Fibroblast of lung (primary cell): Measurements from ENCODE around the gene PTPN22. TPM values are rescaled to one million over a fixed set of nuclear protein-coding genes. Genes with fewer than 3 reads are reported as not detected.

Experiments
- DNase-seq, 2 donors: peaks; one replicate each; pipeline versions ENCODE4 v3.0.0 to v3.0.0-alpha.2; 2010; ENCODE audit warnings: low read depth in 2 of 2
- H2AFZ ChIP-seq: 2 replicates; pipeline ENCODE4 v1.5.1; 2012; ENCODE audit warnings: low read length, control low read depth, inconsistent platforms
- H3K27ac ChIP-seq: 2 replicates; pipeline ENCODE4 v1.5.1; 2011; ENCODE audit warnings: low read length, control low read depth; ENCODE audit not compliant: insufficient read depth
- H3K27me3 ChIP-seq: 2 replicates; pipeline ENCODE4 v1.5.1; 2011; ENCODE audit warnings: mild to moderate bottlenecking, low read length; ENCODE audit not compliant: control insufficient read depth, insufficient read depth
- H3K36me3 ChIP-seq: 2 replicates; pipeline ENCODE4 v1.5.1; 2011; ENCODE audit warnings: low read length; ENCODE audit not compliant: control insufficient read depth, insufficient read depth
- H3K4me1 ChIP-seq: 2 replicates; pipeline ENCODE4 v1.5.1; 2011; ENCODE audit warnings: low read length; ENCODE audit not compliant: control insufficient read depth, insufficient read depth; ENCODE audit errors: extremely low read depth
- H3K4me2 ChIP-seq: 2 replicates; pipeline ENCODE4 v1.5.1; 2011; ENCODE audit warnings: low read length, control low read depth; ENCODE audit not compliant: insufficient read depth; ENCODE audit errors: extremely low read depth
- H3K4me3 ChIP-seq, 4 experiments: fragments of 200-600 bp in 1 of 4; sonication (generic) in 1 of 4; replicated peaks in 1 of 4; 2 replicates each; pipeline ENCODE4 v1.5.1; 2011 to 2016; ENCODE audit warnings: low read length in 4 of 4, low read depth in 3 of 4, mild to moderate bottlenecking in 3 of 4, control low read depth in 2 of 4, inconsistent platforms in 1 of 4, mixed read lengths in 1 of 4; ENCODE audit not compliant: insufficient read depth in 1 of 4; ENCODE audit errors: control extremely low read depth in 1 of 4
- H3K79me2 ChIP-seq: 2 replicates; pipeline ENCODE4 v1.5.1; 2012; ENCODE audit warnings: mild to moderate bottlenecking, low read length, inconsistent platforms; ENCODE audit not compliant: control insufficient read depth, insufficient read depth
- H3K9ac ChIP-seq: 2 replicates; pipeline ENCODE4 v1.5.1; 2011; ENCODE audit warnings: mild to moderate bottlenecking, low read length, control low read depth; ENCODE audit not compliant: insufficient read depth
- H3K9me3 ChIP-seq: 2 replicates; pipeline ENCODE4 v1.5.1; 2012; ENCODE audit warnings: low read depth, low read length; ENCODE audit not compliant: control insufficient read depth, insufficient read depth
- H4K20me1 ChIP-seq: 2 replicates; pipeline ENCODE4 v1.5.1; 2011; ENCODE audit warnings: low read length; ENCODE audit not compliant: control insufficient read depth, insufficient read depth; ENCODE audit errors: extremely low read depth
- CTCF ChIP-seq, 2 donors: IDR thresholded peaks in 1 of 2; conservative IDR thresholded peaks in 1 of 2; 1 replicate in 1 of 2; 2 replicates in 1 of 2; pipeline ENCODE4 v1.5.1; 2011 to 2012; ENCODE audit warnings: low read length in 2 of 2, control low read depth in 1 of 2, inconsistent platforms in 1 of 2, low read depth in 1 of 2, mild to moderate bottlenecking in 1 of 2
- EZH2 ChIP-seq: IDR thresholded peaks from 2 replicates; pipeline ENCODE4 v1.5.1; 2012; ENCODE audit warnings: low read length, control low read depth, mild to moderate bottlenecking; ENCODE audit errors: missing control alignments
- polyA plus RNA-seq, 2 donors: library from polyadenylated mRNA; depleted of rRNA in 1 of 2; stranded (reverse) in 1 of 2; unstranded in 1 of 2; fragments of >200 nt; gene quantifications; 2 replicates each; pipeline ENCODE4 v1.2.1, GENCODE V29; 2011 to 2012; ENCODE audit warnings: missing spikeins in 1 of 2
- total RNA-seq: library from RNA; depleted of rRNA; stranded (reverse); fragments of >200 nt; gene quantifications from 2 replicates; pipeline ENCODE4 v1.2.1, GENCODE V29; 2014

PTPN22 gene
- total and polyA plus RNA-seq, 2 donors (not counting 1 experiment from before 2014, with no cell fraction given), result 0.10 to 0.33 TPM

- Histone ChIP-seq H3K79me2 (no peaks in the 10 kb centered on the region), H3K36me3 (no peaks in the 10 kb centered on the region), H3K27me3 (no peaks in the 10 kb centered on the region), H4K20me1 (no peaks in the 10 kb centered on the region), H3K9me3 (no peaks in the 10 kb centered on the region), H3K4me1 (no peaks in the 10 kb centered on the region), H3K4me2 (no peak overlapping the region), H3K9ac (no peak overlapping the region), H2AFZ (no peak overlapping the region), H3K27ac (no peak overlapping the region), H3K4me3 (no peak overlapping the region)
- DNase-seq, result no peak
- TF ChIP-seq CTCF (conservative IDR thresholded peaks at IDR 0.05 in 1 of 2, IDR thresholded peaks at IDR 0.05 in 1 of 2; ENCODE audit: low read depth in 1 of 2, low read length in 2 of 2), result no peak
- TF ChIP-seq EZH2, result no peak
Measured at GRCh38 chr1:113850127-113850796, 21.2 kb downstream of the PTPN22 start.

GRCh38 chr1:113849072-113849471, 22.4 kb downstream of the PTPN22 start:
- Histone ChIP-seq H4K20me1 (no peaks in the 10 kb centered on the region), H3K36me3 (no peaks in the 10 kb centered on the region), H3K9me3 (no peaks in the 10 kb centered on the region), H3K4me1 (no peaks in the 10 kb centered on the region), H3K4me2 (no peak overlapping the region), H3K79me2 (no peaks in the 10 kb centered on the region), H2AFZ (no peak overlapping the region), H3K9ac (no peak overlapping the region), H3K27me3 (no peaks in the 10 kb centered on the region), H3K4me3 (no peak overlapping the region), H3K27ac (no peak overlapping the region)
- TF ChIP-seq CTCF (conservative IDR thresholded peaks at IDR 0.05 in 1 of 2, IDR thresholded peaks at IDR 0.05 in 1 of 2; ENCODE audit: low read depth in 1 of 2, low read length in 2 of 2), result no peak
- no peak for TF ChIP-seq EZH2
- no peak for DNase-seq

- no peak for TF ChIP-seq EZH2
- no peak for TF ChIP-seq CTCF (conservative IDR thresholded peaks at IDR 0.05 in 1 of 2, IDR thresholded peaks at IDR 0.05 in 1 of 2; ENCODE audit: low read depth in 1 of 2, low read length in 2 of 2)
- no peak overlapping the region for H3K9ac ChIP-seq
- H3K4me2 ChIP-seq, result no peak overlapping the region
- H4K20me1 ChIP-seq, result no peaks in the 10 kb centered on the region
- no peaks in the 10 kb centered on the region for H3K36me3 ChIP-seq
- no peaks in the 10 kb centered on the region for H3K9me3 ChIP-seq
- no peak for DNase-seq
- H3K27me3 ChIP-seq, result no peaks in the 10 kb centered on the region
- H3K27ac ChIP-seq, result no peak overlapping the region
- H3K79me2 ChIP-seq, result no peaks in the 10 kb centered on the region
- no peak overlapping the region for H2AFZ ChIP-seq
- H3K4me3 ChIP-seq, result no peak overlapping the region
- H3K4me1 ChIP-seq, result no peaks in the 10 kb centered on the region
Measured at GRCh38 chr1:113846391-113847035, 25.0 kb downstream of the PTPN22 start.
